Fibroblast of lung (primary cell): ENCODE measurements around the gene HTRA3. TPM values are rescaled to one million over a fixed set of nuclear protein-coding genes. Genes with fewer than 3 reads are reported as not detected.

Experiments
- DNase-seq, 2 donors: peaks; one replicate each; pipeline versions ENCODE4 v3.0.0 to v3.0.0-alpha.2; 2010; ENCODE audit warnings: low read depth in 2 of 2
- H2AFZ ChIP-seq: 2 replicates; pipeline ENCODE4 v1.5.1; 2012; ENCODE audit warnings: low read length, control low read depth, inconsistent platforms
- H3K27ac ChIP-seq: 2 replicates; pipeline ENCODE4 v1.5.1; 2011; ENCODE audit warnings: low read length, control low read depth; ENCODE audit not compliant: insufficient read depth
- H3K27me3 ChIP-seq: 2 replicates; pipeline ENCODE4 v1.5.1; 2011; ENCODE audit warnings: mild to moderate bottlenecking, low read length; ENCODE audit not compliant: control insufficient read depth, insufficient read depth
- H3K36me3 ChIP-seq: 2 replicates; pipeline ENCODE4 v1.5.1; 2011; ENCODE audit warnings: low read length; ENCODE audit not compliant: control insufficient read depth, insufficient read depth
- H3K4me1 ChIP-seq: 2 replicates; pipeline ENCODE4 v1.5.1; 2011; ENCODE audit warnings: low read length; ENCODE audit not compliant: control insufficient read depth, insufficient read depth; ENCODE audit errors: extremely low read depth
- H3K4me2 ChIP-seq: 2 replicates; pipeline ENCODE4 v1.5.1; 2011; ENCODE audit warnings: low read length, control low read depth; ENCODE audit not compliant: insufficient read depth; ENCODE audit errors: extremely low read depth
- H3K4me3 ChIP-seq, 4 experiments: fragments of 200-600 bp in 1 of 4; sonication (generic) in 1 of 4; replicated peaks in 1 of 4; 2 replicates each; pipeline ENCODE4 v1.5.1; 2011 to 2016; ENCODE audit warnings: low read length in 4 of 4, low read depth in 3 of 4, mild to moderate bottlenecking in 3 of 4, control low read depth in 2 of 4, inconsistent platforms in 1 of 4, mixed read lengths in 1 of 4; ENCODE audit not compliant: insufficient read depth in 1 of 4; ENCODE audit errors: control extremely low read depth in 1 of 4
- H3K79me2 ChIP-seq: 2 replicates; pipeline ENCODE4 v1.5.1; 2012; ENCODE audit warnings: mild to moderate bottlenecking, low read length, inconsistent platforms; ENCODE audit not compliant: control insufficient read depth, insufficient read depth
- H3K9ac ChIP-seq: 2 replicates; pipeline ENCODE4 v1.5.1; 2011; ENCODE audit warnings: mild to moderate bottlenecking, low read length, control low read depth; ENCODE audit not compliant: insufficient read depth
- H3K9me3 ChIP-seq: 2 replicates; pipeline ENCODE4 v1.5.1; 2012; ENCODE audit warnings: low read depth, low read length; ENCODE audit not compliant: control insufficient read depth, insufficient read depth
- H4K20me1 ChIP-seq: 2 replicates; pipeline ENCODE4 v1.5.1; 2011; ENCODE audit warnings: low read length; ENCODE audit not compliant: control insufficient read depth, insufficient read depth; ENCODE audit errors: extremely low read depth
- EZH2 ChIP-seq: IDR thresholded peaks from 2 replicates; pipeline ENCODE4 v1.5.1; 2012; ENCODE audit warnings: low read length, control low read depth, mild to moderate bottlenecking; ENCODE audit errors: missing control alignments
- polyA plus RNA-seq, 2 donors: library from polyadenylated mRNA; depleted of rRNA in 1 of 2; stranded (reverse) in 1 of 2; unstranded in 1 of 2; fragments of >200 nt; gene quantifications; 2 replicates each; pipeline ENCODE4 v1.2.1, GENCODE V29; 2011 to 2012; ENCODE audit warnings: missing spikeins in 1 of 2
- total RNA-seq: library from RNA; depleted of rRNA; stranded (reverse); fragments of >200 nt; gene quantifications from 2 replicates; pipeline ENCODE4 v1.2.1, GENCODE V29; 2014
- TF ChIP-seq, protein P1 (sequence below), 2 donors: IDR thresholded peaks in 1 of 2; conservative IDR thresholded peaks in 1 of 2; 1 replicate in 1 of 2; 2 replicates in 1 of 2; pipeline ENCODE4 v1.5.1; 2011 to 2012; ENCODE audit warnings: low read length in 2 of 2, control low read depth in 1 of 2, inconsistent platforms in 1 of 2, low read depth in 1 of 2, mild to moderate bottlenecking in 1 of 2

HTRA3 gene
- total and polyA plus RNA-seq, 2 donors (not counting 1 experiment from before 2014, with no cell fraction given): 2.8 to 3.5 TPM

DNA sequence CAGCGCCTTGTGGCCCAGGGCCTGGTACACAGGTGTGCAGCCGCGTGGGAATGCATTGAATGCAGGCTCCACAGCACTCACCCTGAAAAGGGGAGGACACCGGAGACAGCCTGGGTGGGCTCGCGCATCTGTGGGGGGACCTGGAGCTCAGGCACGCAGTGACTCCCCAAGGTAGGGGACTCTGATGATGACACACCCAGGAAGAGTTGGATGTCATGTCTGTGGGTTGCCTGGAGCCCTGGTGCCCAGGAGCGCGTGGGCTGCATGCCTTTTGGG lies 32.7 kb upstream of the HTRA3 start:
- Histone ChIP-seq H4K20me1 (no peaks in the 10 kb centered on the region), H3K79me2 (no peaks in the 10 kb centered on the region), H3K9ac (no peak overlapping the region), H3K4me1 (no peaks in the 10 kb centered on the region), H3K27ac (no peak overlapping the region), H3K36me3 (no peaks in the 10 kb centered on the region), H3K4me2 (no peak overlapping the region), H3K4me3 (no peak overlapping the region), H3K9me3 (no peaks in the 10 kb centered on the region), H2AFZ (no peak overlapping the region), H3K27me3 (no peaks in the 10 kb centered on the region)
- TF ChIP-seq EZH2: no peak
- TF ChIP-seq, protein P1, sequence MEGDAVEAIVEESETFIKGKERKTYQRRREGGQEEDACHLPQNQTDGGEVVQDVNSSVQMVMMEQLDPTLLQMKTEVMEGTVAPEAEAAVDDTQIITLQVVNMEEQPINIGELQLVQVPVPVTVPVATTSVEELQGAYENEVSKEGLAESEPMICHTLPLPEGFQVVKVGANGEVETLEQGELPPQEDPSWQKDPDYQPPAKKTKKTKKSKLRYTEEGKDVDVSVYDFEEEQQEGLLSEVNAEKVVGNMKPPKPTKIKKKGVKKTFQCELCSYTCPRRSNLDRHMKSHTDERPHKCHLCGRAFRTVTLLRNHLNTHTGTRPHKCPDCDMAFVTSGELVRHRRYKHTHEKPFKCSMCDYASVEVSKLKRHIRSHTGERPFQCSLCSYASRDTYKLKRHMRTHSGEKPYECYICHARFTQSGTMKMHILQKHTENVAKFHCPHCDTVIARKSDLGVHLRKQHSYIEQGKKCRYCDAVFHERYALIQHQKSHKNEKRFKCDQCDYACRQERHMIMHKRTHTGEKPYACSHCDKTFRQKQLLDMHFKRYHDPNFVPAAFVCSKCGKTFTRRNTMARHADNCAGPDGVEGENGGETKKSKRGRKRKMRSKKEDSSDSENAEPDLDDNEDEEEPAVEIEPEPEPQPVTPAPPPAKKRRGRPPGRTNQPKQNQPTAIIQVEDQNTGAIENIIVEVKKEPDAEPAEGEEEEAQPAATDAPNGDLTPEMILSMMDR (conservative IDR thresholded peaks at IDR 0.05 in 1 of 2, IDR thresholded peaks at IDR 0.05 in 1 of 2; ENCODE audit: low read depth in 1 of 2, low read length in 2 of 2): no peak
- DNase-seq: no peak

DNA sequence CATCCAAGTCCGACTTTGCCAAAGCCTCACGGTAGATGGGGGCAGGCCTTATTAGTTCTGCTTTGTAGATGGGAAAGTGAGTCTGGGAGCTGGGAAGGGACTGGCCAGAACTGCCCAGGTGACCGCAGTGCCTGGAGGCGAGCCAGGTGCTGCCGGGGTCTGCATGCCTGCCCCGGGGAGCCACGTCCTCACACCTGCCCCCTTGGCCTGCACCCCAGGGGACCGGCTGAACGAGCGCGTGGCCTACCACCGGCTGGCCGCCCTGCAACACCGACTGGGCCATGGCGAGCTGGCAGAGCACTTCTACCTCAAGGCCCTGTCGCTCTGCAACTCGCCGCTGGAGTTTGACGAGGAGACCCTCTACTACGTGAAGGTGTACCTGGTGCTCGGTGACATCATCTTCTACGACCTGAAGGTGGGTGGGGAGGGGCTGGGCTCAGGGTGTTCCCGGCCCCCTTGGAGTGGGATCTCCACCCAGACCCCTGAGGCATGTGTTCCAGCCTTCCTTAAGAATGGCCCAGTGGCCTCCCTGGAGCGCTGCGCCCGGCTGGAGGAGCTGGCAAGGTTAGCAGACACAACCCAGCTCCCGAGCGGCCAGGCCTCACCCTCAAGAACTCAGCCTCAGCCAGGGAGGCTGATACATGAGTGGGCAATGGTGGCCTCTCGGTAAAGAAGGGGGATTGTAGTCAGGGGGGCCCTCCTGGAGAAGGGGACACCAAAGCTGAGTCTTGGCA lies 32.1 kb upstream of the HTRA3 start:
- H3K9ac ChIP-seq: no peak overlapping the region
- H3K36me3 ChIP-seq: no peaks in the 10 kb centered on the region
- H3K4me2 ChIP-seq: no peak overlapping the region
- peaks cover 1% of the 10 kb centered on the region for H3K4me1 ChIP-seq
- no peak overlapping the region for H3K4me3 ChIP-seq
- no peak overlapping the region for H2AFZ ChIP-seq
- DNase-seq: no peak
- no peaks in the 10 kb centered on the region for H3K27me3 ChIP-seq
- no peaks in the 10 kb centered on the region for H3K9me3 ChIP-seq
- H3K79me2 ChIP-seq: no peaks in the 10 kb centered on the region
- TF ChIP-seq EZH2: no peak
- TF ChIP-seq, protein P1 (conservative IDR thresholded peaks at IDR 0.05 in 1 of 2, IDR thresholded peaks at IDR 0.05 in 1 of 2; ENCODE audit: low read depth in 1 of 2, low read length in 2 of 2): no peak
- no peak overlapping the region for H3K27ac ChIP-seq
- no peaks in the 10 kb centered on the region for H4K20me1 ChIP-seq

DNA sequence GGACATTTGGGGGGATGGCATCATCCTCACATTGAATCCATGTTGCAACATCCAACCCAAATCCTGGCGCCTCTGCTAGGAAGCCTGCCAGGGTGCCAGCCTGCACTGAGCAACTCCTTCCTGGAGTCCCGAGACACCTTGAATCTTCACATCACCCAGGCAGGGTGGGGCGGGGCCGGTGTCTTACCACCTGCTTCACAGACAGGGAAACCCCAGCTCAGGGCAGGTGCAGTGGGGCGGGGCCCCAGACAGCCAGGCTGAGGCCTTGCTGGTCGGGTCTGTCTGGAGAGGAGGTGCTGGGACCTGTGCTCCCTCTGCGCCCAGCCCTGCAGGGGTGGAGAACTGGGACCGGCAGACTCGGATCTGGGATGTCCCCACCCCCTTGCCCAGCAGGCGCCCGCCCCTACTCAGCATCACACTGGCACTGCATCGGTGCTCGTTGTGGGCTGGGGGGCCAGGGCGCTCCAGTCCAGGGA lies 31.5 kb upstream of the HTRA3 start:
- Histone ChIP-seq H3K36me3 (no peaks in the 10 kb centered on the region), H3K27me3 (no peaks in the 10 kb centered on the region), H3K4me1 (peaks cover 4% of the 10 kb centered on the region), H4K20me1 (no peaks in the 10 kb centered on the region), H3K79me2 (no peaks in the 10 kb centered on the region), H3K9me3 (no peaks in the 10 kb centered on the region), H3K9ac (no peak overlapping the region), H3K4me3 (no peak overlapping the region), H3K4me2 (no peak overlapping the region), H2AFZ (no peak overlapping the region), H3K27ac (no peak overlapping the region)
- DNase-seq: no peak
- TF ChIP-seq EZH2: no peak
- TF ChIP-seq, protein P1 (conservative IDR thresholded peaks at IDR 0.05 in 1 of 2, IDR thresholded peaks at IDR 0.05 in 1 of 2; ENCODE audit: low read depth in 1 of 2, low read length in 2 of 2): no peak
